Measurements from ENCODE around the gene FOXM1.
"Not testable (repeated sequence)": the region's sequence is repeated elsewhere in the genome, so short reads cannot be mapped to it uniquely, and the experiment has no call there.

FOXM1 gene

DNA sequence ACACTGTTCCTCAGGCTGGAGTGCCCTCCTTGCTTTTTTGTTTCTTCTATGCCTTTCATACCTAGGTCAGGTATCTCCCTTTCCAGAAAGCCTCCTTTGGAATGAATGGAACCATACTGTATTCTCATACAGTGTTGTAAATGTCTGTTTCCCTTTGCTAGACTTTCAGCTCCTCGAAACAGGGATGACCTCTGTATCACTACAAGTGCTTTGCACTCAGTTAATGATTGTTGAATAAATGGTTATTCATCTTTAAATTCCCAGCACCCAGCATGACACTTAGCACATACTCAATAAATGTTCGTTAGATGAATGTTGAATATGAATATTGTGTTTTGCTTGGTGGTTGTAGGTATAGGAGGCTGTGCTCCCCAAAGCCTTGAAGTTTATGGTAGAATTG, 7.8 kb upstream of the FOXM1 start:
- no peak for FAIRE-seq

DNA sequence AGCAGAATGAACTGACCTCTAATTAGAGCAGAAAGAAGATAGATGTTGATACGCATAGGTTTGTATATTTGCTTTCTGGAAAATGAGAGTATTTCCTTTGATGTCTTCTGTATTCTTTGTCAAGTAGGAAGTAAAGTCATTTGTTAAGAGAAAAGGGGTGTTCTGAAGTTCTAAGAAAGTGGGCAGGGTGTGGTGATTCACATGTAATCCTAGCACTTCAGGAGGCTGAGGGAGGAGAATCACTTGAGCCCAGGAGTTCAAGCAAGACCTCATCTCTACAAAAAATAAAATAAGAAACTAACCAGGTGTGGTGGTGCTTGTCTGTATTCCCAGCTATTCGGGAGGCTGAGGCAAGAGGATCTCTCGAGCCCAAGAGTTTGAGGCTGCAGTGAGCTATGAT, 2.9 kb upstream of the FOXM1 start:
- FAIRE-seq: no peak

DNA sequence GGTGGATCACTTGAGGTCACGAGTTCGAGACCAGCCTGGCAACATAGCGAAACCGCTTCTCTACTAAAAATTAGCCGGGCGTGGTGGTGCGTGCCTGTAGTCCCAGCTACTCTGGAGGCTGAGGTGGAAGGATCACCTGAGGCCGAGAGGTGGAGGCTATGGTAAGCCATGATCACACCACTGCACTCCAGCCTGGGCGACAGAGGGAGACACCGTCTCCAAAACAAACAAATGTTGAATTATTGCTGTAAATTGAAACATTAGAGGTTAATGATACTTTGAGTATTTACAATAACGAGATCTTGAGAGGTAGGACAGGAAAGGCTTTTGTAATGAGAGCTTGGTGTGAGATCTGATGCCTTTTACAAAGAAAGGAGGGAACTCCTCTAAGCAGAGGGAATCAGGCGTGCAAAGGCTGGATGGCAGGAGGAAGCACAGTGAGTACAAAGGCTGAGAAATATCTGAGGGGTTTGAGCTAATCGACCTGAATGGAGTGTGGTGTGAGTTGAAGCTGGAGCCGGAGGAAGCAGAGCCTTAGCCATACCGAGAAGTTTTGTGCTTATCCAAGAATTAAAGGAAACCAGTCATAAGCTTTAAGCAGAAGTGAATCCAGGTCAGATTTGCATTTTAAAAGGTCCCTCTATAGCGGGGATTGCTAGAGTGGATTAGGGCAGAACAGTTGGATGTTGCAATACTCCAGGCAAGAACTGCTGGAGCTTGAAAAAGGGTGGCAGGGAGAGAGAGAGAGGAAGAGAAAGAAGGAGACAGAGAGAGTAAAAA, 1.2 kb upstream of the FOXM1 start:
- no peak for FAIRE-seq

GRCh38 chr12:2876431-2877046, 435 bp downstream of the FOXM1 start:
- FAIRE-seq: no peak

GRCh38 chr12:2868986-2869632, 7.9 kb downstream of the FOXM1 start:
- not testable (repeated sequence) for FAIRE-seq

DNA sequence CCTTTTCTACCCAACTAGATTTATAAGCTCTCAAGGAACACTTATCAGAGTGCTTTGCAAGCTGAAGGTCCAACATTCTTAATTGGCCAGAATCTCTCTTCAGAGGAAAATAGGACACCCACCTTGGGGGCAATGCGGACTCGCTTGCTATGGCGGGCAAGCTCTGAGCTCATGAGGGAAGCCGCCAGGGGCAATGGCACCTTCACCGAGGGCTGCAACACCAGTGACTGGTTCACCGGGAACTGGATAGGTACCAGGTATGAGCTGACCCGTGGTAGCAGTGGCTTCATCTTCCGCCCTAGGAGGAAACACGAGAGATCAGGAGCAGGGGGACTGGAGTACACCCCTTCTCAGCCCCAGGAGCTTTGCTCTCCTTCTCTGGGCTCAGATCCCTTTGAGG, 12.8 kb downstream of the FOXM1 start:
- no peak for FAIRE-seq

GRCh38 chr12:2863402-2863801, 13.6 kb downstream of the FOXM1 start:
- not testable (repeated sequence) for FAIRE-seq

DNA sequence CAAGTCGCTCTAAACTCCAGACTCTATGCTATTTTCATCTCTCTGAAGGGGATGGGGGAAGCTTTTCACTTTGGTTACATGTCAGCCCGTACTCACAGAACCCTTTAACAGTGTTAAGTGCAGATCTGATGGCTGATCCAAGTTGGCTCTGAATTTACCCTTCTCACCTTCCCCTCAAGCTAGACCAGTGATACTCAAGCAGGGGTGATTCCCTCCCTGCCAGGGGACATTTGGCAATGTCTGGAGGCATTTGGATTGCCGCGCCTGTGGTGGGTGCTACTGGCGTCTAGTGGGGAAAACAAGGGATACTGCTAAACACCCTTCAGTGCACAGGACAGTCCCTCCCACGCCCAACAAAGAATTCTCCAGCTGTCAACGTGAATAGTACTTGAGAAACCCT, 14.1 kb downstream of the FOXM1 start:
- FAIRE-seq: no peak

DNA sequence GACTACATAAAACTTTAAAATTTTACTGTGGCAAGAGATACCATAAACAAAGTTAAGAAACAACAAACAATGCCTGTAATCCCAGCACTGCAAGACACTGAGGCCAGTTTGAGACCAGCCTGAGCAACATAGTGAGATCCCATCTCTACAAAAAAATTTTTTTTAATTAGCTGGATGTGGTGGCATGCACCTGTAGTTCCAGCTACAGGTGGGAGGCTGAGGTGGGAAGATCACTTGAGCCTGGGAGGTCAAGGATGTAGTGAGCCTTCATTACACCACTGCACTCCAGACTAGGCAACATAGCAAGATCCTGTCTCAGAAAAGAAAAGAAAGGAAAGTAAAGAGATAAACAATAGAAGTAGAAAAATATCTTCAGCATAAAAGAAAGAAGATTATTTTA, 16.8 kb downstream of the FOXM1 start:
- FAIRE-seq: no peak

DNA sequence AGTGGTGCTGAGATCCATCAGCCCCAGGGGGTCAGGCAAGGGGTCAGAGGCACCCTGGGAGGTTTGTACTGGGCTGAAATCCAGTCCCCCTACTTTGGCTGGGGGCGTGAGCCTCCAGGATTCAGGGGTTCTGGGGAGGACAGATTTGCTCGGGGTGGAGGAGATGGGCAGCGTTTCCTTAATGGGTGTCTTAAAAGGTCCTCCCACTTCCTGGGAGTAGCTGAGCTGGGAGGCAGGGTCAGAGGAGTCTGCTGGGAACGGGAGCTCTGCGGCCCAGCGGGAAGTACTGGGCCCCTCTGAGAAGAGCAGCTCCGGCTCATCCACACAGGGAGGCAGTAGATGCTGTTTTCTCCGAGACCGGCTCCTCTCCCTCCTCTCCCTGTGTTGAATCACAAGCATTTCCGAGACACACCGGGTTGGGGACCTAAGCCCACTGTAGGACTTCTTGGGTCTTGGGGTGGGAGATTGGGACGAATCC, 18.0 kb downstream of the FOXM1 start:
- FAIRE-seq: no peak

GRCh38 chr12:2858334-2858733, 18.6 kb downstream of the FOXM1 start:
- no peak for FAIRE-seq

GRCh38 chr12:2857576-2857975, 19.4 kb downstream of the FOXM1 start:
- FAIRE-seq: no peak

- no peak for FAIRE-seq
Observed at GRCh38 chr12:2857021-2857431, 19.9 kb downstream of the FOXM1 start, which contains the start of gene TEX52. TEX52 (minus strand) TSS chr12:2857039; CDS start chr12:2857026, 13 bp downstream.

DNA sequence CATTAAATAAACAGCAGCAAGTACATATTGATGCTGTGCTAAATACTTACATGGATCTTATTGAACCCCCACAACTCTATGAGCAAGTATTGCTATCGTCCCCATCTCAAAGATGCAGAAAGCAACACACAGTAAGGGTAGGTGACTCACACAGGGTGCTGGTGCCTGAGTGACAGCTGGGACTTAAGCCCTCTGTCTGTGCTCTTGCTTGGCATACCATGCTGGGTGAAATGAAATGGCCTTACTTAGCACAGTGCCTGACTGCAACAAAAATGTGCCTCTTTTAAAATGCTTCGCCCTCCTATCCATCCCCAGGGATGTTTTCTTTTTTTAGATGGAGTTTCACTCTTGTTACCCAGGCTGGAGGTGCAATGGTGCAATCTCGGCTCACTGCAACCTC, 20.9 kb downstream of the FOXM1 start:
- FAIRE-seq: no peak

DNA sequence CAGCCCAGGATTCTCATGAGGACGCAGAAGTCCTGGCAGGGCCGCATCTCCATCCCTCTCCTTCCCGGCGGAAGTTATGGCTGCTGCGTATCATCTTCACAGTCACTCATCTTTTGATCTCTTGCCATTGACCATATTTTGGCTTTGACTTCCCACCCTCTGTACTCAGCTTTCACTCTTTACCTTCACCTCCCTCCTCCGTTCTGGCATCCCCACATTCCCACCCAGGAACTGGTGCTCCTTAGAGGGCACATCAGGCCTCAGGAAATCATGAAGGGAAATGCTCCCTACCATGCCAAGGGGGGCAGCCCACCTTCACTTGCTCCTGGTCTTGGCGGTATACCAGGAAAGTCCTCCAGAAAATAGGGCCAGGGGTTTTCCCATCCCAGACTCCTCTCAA, 21.4 kb downstream of the FOXM1 start:
- no peak for FAIRE-seq

DNA sequence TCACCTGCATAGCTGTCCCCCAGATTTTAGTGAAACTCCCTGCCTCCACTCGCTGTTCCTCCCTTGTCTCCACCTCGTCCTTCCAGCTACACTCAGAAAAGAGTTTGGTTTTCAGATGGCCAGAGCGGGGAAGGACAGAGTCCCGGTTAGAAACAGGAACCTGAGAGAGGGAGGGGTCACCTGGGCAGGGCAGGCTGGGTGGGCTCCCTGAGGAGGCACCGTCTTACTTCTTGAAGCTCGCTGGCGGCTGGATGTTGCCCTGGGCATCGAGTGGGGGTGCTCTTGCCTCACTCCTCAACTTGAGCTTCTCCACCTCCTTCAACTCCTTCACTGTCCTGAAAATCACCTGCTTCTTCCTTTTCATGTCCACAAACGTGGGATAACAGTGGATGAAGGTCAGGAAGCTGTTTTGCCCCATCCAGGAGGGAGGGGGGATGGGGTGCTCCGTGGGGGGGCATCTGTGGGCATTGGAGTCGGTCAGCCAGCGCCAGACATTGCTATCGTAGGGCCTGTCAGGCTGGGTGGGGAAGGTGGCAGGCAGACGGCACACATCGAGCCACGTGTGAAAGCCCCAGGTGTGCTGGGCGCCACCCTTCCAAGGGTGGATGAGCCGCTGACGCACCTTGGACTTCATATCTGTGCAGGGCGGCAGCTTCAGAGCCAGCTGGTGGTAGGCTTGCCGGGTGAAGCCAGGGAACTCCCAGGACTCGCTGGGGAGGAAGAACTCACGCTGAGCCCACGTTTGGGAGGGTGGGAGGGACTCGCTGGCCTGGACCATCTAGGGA, 22.1 kb downstream of the FOXM1 start:
- no peak for FAIRE-seq

GRCh38 chr12:2853626-2854025, 23.3 kb downstream of the FOXM1 start:
- FAIRE-seq: peak; percentile 95

DNA sequence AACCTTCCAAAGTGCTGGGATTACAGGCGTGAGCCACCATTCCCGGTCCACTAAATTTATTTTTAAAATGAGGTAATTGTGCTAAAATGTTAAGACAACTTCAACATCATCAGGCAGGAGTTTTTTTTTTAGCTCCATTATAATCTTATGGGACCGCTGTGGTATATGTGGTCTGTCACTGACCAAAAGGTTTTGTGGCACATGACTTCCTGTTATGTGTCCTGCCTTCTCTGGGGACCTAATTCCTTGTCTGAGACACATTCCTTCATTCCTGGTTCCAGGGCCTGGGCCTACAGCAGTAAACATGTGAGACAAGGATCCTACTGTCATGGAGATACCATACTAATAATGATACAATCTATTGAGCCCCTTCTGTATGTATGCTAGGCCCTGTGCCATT, 25.0 kb downstream of the FOXM1 start:
- FAIRE-seq: no peak

GRCh38 chr12:2845280-2845679, 31.7 kb downstream of the FOXM1 start:
- no peak for FAIRE-seq

GRCh38 chr12:2844786-2845185, 32.2 kb downstream of the FOXM1 start:
- FAIRE-seq: no peak

DNA sequence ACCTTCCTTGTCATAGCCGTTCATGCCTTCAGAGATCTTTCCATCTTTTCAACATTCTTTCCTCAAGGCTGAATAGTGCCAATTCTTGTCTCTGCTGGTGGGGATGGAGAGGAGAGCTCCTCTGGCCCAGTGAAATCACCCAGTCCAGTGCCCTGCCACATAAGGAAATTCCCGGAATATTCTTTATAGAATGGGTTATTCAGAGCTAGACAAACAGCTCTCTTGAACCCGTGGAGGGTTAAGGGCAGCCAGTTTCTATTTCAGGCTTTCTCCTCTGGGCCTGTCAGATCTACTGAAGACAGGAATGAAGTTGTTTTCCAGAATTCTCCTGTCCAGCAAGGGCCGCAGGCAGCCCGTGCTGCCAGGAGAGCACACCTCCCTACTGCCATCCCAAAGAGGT, 34.0 kb downstream of the FOXM1 start:
- no peak for FAIRE-seq

DNA sequence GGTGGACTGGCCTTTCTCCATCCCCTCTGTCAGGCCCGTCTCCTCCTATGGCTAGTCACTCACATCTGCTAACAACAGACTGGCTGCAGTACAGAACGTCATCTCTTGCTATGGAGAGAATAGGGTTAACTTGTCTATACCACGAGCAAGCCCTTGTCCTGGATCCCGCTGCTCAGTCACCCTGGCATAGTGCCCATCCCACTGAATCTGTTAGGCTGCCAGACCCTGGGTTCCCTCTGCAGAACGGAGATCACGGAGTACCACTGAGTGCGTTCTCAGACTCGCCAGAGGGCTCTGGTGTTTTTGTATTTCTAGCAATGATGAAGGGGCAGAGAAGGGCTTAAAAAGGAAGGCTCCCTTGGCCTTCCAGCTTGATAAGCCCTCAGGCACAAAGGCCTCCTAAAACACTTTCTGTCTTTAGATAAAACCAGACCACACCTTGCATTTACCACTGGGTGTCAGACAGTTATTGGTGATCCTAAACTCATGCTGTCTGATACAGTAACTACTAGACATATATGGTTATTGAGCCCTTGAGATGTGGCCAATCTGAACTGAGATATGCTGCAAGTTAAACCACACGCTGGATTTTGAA, 35.8 kb downstream of the FOXM1 start:
- no peak for FAIRE-seq

DNA sequence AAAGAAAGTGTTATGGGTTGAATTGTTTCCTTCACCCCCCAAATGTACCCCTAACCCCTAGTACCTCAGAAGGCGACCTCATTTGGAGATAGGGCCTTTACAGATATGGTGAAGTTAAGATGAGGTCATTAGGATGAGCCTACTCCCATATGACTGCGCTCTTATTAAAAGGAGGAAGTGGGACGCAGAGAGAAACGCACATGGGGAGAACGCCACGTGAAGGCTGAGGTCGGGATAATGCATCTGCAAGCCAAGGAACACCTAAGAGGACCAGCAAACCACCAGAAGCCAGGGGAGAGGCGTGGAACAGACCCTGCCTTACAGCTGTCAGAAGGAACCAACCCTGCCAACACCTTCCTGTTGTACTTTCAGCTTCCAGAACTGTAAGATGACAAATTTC, 40.4 kb downstream of the FOXM1 start:
- FAIRE-seq: no peak

Data from G401.6 (cell line).